Stimulated activated naive B cell treated with anti-CD40 and anti-IgM and Interleukin-4, amounts not matched to agents 10 μg/mL and 1 μg/mL and 100 μg/mL, for 72 hours (primary cell): ENCODE measurements around the gene MRTFA.
"Not testable (repeated sequence)": the region's sequence is repeated elsewhere in the genome, so short reads cannot be mapped to it uniquely, and the experiment has no call there.

Experiments used
- ATAC-seq, 2 donors: fragments of 150-1000 bp; cut with Tn5 transposase; replicated peaks; 2 replicates each; pipeline ENCODE4 v1.10.0; 2021; ENCODE audit warnings: moderate library complexity in 1 of 2
- DNase-seq: peaks from one replicate; pipeline ENCODE4 v3.0.0; 2021
- H3K27ac Mint-ChIP-seq: one replicate; pipeline ENCODE4 v1.8.0; 2022; ENCODE audit warnings: mild to moderate bottlenecking, mixed read lengths
- H3K27me3 Mint-ChIP-seq, 2 donors: one replicate each; pipeline ENCODE4 v1.8.0; 2022; ENCODE audit warnings: mixed read lengths in 2 of 2
- H3K36me3 Mint-ChIP-seq, 2 donors: one replicate each; pipeline ENCODE4 v1.8.0; 2022; ENCODE audit warnings: mixed read lengths in 2 of 2, mild to moderate bottlenecking in 1 of 2
- H3K4me1 Mint-ChIP-seq, 2 donors: one replicate each; pipeline ENCODE4 v1.8.0; 2022; ENCODE audit warnings: mixed read lengths in 2 of 2, mild to moderate bottlenecking in 1 of 2
- H3K4me3 Mint-ChIP-seq, 2 donors: one replicate each; pipeline ENCODE4 v1.8.0; 2022; ENCODE audit warnings: mild to moderate bottlenecking in 2 of 2, mixed read lengths in 2 of 2, moderate library complexity in 1 of 2
- H3K9me3 Mint-ChIP-seq, 2 donors: one replicate each; pipeline ENCODE4 v1.8.0; 2022; ENCODE audit warnings: mixed read lengths in 2 of 2, mild to moderate bottlenecking in 1 of 2

Gene MRTFA

GRCh38 chr22:40636380-40637182 lies at the start of gene MRTFA:
Gene MRTFA (minus strand): TSS chr22:40636719.
- DNase-seq = peak; percentile 100
- Mint-ChIP-seq H3K4me3 (peak within 1 kb of the TSS; percentile 95 to 97), H3K27ac (peak within 1 kb of the TSS; percentile 96), H3K27me3 (no peaks in the 10 kb centered on the region), H3K36me3 (peaks cover 0 to 8% of the 10 kb centered on the region in 2 donors), H3K9me3 (peaks cover 0 to 4% of the 10 kb centered on the region in 2 donors), H3K4me1 (peaks cover 16 to 41% of the 10 kb centered on the region in 2 donors)
- peak; percentile 94 to 95 for ATAC-seq

- no peak overlapping the region for H3K4me3 Mint-ChIP-seq
- peaks cover 6 to 21% of the 10 kb centered on the region in 2 donors for H3K4me1 Mint-ChIP-seq
- no peaks in the 10 kb centered on the region for H3K36me3 Mint-ChIP-seq
- ATAC-seq (no peak), DNase-seq (no peak)
- H3K9me3 Mint-ChIP-seq = no peaks in the 10 kb centered on the region
- H3K27me3 Mint-ChIP-seq = peaks cover 11 to 18% of the 10 kb centered on the region in 2 donors
- no peak overlapping the region for H3K27ac Mint-ChIP-seq
Measured at GRCh38 chr22:40685406-40685805, 48.9 kb upstream of the MRTFA start.

- DNase-seq (no peak), ATAC-seq (no peak)
- Mint-ChIP-seq H3K4me1 (peaks cover 6 to 28% of the 10 kb centered on the region in 2 donors), H3K36me3 (no peaks in the 10 kb centered on the region), H3K27me3 (peaks cover 18 to 25% of the 10 kb centered on the region in 2 donors), H3K27ac (no peak overlapping the region), H3K4me3 (peak overlapping the region in 1 of 2 donors; percentile 32), H3K9me3 (no peaks in the 10 kb centered on the region)
Measured at GRCh38 chr22:40684728-40685127, 48.2 kb upstream of the MRTFA start.

GRCh38 chr22:40681451-40681850 lies 44.9 kb upstream of the MRTFA start:
- DNase-seq = no peak
- no peak overlapping the region for H3K4me3 Mint-ChIP-seq
- ATAC-seq = no peak
- peaks cover 8 to 35% of the 10 kb centered on the region in 2 donors for H3K4me1 Mint-ChIP-seq
- no peaks in the 10 kb centered on the region for H3K36me3 Mint-ChIP-seq
- peaks cover 25 to 35% of the 10 kb centered on the region in 2 donors for H3K27me3 Mint-ChIP-seq
- no peak overlapping the region for H3K27ac Mint-ChIP-seq
- no peaks in the 10 kb centered on the region for H3K9me3 Mint-ChIP-seq

- Mint-ChIP-seq H3K9me3 (no peaks in the 10 kb centered on the region), H3K4me3 (no peak overlapping the region), H3K36me3 (no peaks in the 10 kb centered on the region), H3K4me1 (peaks cover 8 to 35% of the 10 kb centered on the region in 2 donors), H3K27me3 (peaks cover 25 to 35% of the 10 kb centered on the region in 2 donors), H3K27ac (no peak overlapping the region)
- no peak for ATAC-seq
- no peak for DNase-seq
Measured at GRCh38 chr22:40680819-40681183, 44.3 kb upstream of the MRTFA start.

- H3K9me3 Mint-ChIP-seq = no peaks in the 10 kb centered on the region
- no peak for ATAC-seq
- H3K4me3 Mint-ChIP-seq = no peak overlapping the region
- H3K27me3 Mint-ChIP-seq = peaks cover 25 to 35% of the 10 kb centered on the region in 2 donors
- no peaks in the 10 kb centered on the region for H3K36me3 Mint-ChIP-seq
- peaks cover 8 to 35% of the 10 kb centered on the region in 2 donors for H3K4me1 Mint-ChIP-seq
- no peak overlapping the region for H3K27ac Mint-ChIP-seq
- DNase-seq = no peak
Measured at GRCh38 chr22:40679964-40680818, 43.7 kb upstream of the MRTFA start.

- H3K9me3 Mint-ChIP-seq = no peaks in the 10 kb centered on the region
- peaks cover 8 to 35% of the 10 kb centered on the region in 2 donors for H3K4me1 Mint-ChIP-seq
- peaks cover 25 to 35% of the 10 kb centered on the region in 2 donors for H3K27me3 Mint-ChIP-seq
- no peak for ATAC-seq
- H3K27ac Mint-ChIP-seq = no peak within 1 kb of the TSS
- H3K4me3 Mint-ChIP-seq = peak within 1 kb of the TSS in 1 of 2 donors; percentile 32
- DNase-seq = no peak
- no peaks in the 10 kb centered on the region for H3K36me3 Mint-ChIP-seq
Measured at GRCh38 chr22:40679249-40679963, 42.9 kb upstream of the MRTFA start, which contains the start of gene MCHR1. Gene MCHR1 (plus strand): TSS chr22:40679484. CDS start chr22:40679653, 169 bp downstream.

- no peak overlapping the region for H3K4me3 Mint-ChIP-seq
- DNase-seq (no peak), ATAC-seq (no peak)
- H3K27ac Mint-ChIP-seq = no peak overlapping the region
- no peaks in the 10 kb centered on the region for H3K9me3 Mint-ChIP-seq
- H3K27me3 Mint-ChIP-seq = peaks cover 25 to 35% of the 10 kb centered on the region in 2 donors
- H3K4me1 Mint-ChIP-seq = peaks cover 8 to 35% of the 10 kb centered on the region in 2 donors
- no peaks in the 10 kb centered on the region for H3K36me3 Mint-ChIP-seq
Measured at GRCh38 chr22:40678493-40679248, 42.2 kb upstream of the MRTFA start.

GRCh38 chr22:40676644-40677043 lies 40.1 kb upstream of the MRTFA start:
- H3K27me3 Mint-ChIP-seq = peaks cover 25 to 29% of the 10 kb centered on the region in 2 donors
- no peaks in the 10 kb centered on the region for H3K36me3 Mint-ChIP-seq
- H3K27ac Mint-ChIP-seq = no peak overlapping the region
- DNase-seq (no peak), ATAC-seq (no peak)
- H3K4me3 Mint-ChIP-seq = no peak overlapping the region
- H3K4me1 Mint-ChIP-seq = peaks cover 3 to 15% of the 10 kb centered on the region in 2 donors
- no peaks in the 10 kb centered on the region for H3K9me3 Mint-ChIP-seq

GRCh38 chr22:40676166-40676565 lies 39.6 kb upstream of the MRTFA start:
- H3K9me3 Mint-ChIP-seq, ATAC-seq: not testable (repeated sequence)

GRCh38 chr22:40674274-40674673 lies 37.8 kb upstream of the MRTFA start:
- Mint-ChIP-seq H3K4me3 (no peak overlapping the region), H3K27me3 (peaks cover 3 to 6% of the 10 kb centered on the region in 2 donors), H3K4me1 (peaks cover 2 to 4% of the 10 kb centered on the region in 2 donors), H3K9me3 (no peaks in the 10 kb centered on the region), H3K27ac (no peak overlapping the region), H3K36me3 (no peaks in the 10 kb centered on the region)
- DNase-seq = no peak
- ATAC-seq = no peak

More at GRCh38 chr22:40676166-40676565, 39.6 kb upstream of the MRTFA start:
- not testable (repeated sequence) for H3K27ac Mint-ChIP-seq, H3K4me3 Mint-ChIP-seq, DNase-seq, H3K36me3 Mint-ChIP-seq
- Mint-ChIP-seq H3K4me1 (peaks cover 3 to 14% of the 10 kb centered on the region in 2 donors), H3K27me3 (peaks cover 22 to 25% of the 10 kb centered on the region in 2 donors)

GRCh38 chr22:40673017-40673416 lies 36.5 kb upstream of the MRTFA start:
- Mint-ChIP-seq H3K27me3 (peaks cover 1 to 2% of the 10 kb centered on the region in 2 donors), H3K27ac (no peak overlapping the region), H3K4me1 (peaks cover 6 to 9% of the 10 kb centered on the region in 2 donors), H3K36me3 (no peaks in the 10 kb centered on the region), H3K9me3 (no peaks in the 10 kb centered on the region), H3K4me3 (no peak overlapping the region)
- ATAC-seq (no peak), DNase-seq (no peak)

- Mint-ChIP-seq H3K4me3 (no peak overlapping the region), H3K36me3 (no peaks in the 10 kb centered on the region), H3K9me3 (no peaks in the 10 kb centered on the region), H3K27ac (no peak overlapping the region), H3K4me1 (peaks cover 6 to 9% of the 10 kb centered on the region in 2 donors), H3K27me3 (peaks cover 4 to 6% of the 10 kb centered on the region in 2 donors)
- DNase-seq (no peak), ATAC-seq (no peak)
Measured at GRCh38 chr22:40671796-40672360, 35.4 kb upstream of the MRTFA start.
